Gastroesophageal sphincter (tissue), 3 donors: ENCODE results near the gene ARMC9.

Experiments
- EP300 ChIP-seq: sonication (generic); formaldehyde crosslinking; IDR thresholded peaks from one replicate; pipeline ENCODE4 v1.6.1; 2017; ENCODE audit warnings: antibody characterized with exemption, mild to moderate bottlenecking
- POLR2A ChIP-seq, 2 donors: fragments of 450-650 bp; IDR thresholded peaks; one replicate each; pipeline ENCODE4 v1.6.1; 2017; ENCODE audit warnings: antibody characterized with exemption in 2 of 2, mild to moderate bottlenecking in 2 of 2, moderate library complexity in 1 of 2
- POLR2AphosphoS5 ChIP-seq: sonication (generic); formaldehyde crosslinking; IDR thresholded peaks from one replicate; pipeline ENCODE4 v1.6.1; 2017; ENCODE audit warnings: antibody characterized with exemption
- TF ChIP-seq, protein P1 (sequence below), 4 experiments: fragments of 200-600 bp in 2 of 4; fragments of 450-650 bp in 2 of 4; sonication (generic) in 1 of 4; IDR thresholded peaks; one replicate each; pipeline ENCODE4 v1.5.1; 2017 to 2019; ENCODE audit warnings: antibody characterized with exemption in 4 of 4, mild to moderate bottlenecking in 2 of 4, moderate library complexity in 2 of 4

DNA sequence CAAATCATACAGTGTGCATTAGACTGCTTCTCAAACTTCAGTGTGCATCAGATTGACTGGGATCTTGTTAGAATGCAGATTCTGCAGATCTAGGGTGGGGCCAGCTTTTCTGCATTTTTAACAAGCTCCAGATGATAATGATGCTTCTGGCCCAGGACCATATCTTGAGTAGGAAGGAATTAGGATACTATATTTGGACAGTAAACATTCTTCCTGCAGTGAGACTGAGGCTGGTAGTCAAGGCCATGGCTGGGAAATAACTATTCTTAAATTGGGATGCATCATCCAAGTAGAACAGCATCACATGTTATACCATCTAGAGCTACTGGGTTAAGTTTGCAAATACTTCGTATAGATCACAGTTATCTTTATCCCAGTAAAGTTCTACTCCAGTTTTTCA lies 28.4 kb upstream of the ARMC9 start:
- TF ChIP-seq, protein P1, sequence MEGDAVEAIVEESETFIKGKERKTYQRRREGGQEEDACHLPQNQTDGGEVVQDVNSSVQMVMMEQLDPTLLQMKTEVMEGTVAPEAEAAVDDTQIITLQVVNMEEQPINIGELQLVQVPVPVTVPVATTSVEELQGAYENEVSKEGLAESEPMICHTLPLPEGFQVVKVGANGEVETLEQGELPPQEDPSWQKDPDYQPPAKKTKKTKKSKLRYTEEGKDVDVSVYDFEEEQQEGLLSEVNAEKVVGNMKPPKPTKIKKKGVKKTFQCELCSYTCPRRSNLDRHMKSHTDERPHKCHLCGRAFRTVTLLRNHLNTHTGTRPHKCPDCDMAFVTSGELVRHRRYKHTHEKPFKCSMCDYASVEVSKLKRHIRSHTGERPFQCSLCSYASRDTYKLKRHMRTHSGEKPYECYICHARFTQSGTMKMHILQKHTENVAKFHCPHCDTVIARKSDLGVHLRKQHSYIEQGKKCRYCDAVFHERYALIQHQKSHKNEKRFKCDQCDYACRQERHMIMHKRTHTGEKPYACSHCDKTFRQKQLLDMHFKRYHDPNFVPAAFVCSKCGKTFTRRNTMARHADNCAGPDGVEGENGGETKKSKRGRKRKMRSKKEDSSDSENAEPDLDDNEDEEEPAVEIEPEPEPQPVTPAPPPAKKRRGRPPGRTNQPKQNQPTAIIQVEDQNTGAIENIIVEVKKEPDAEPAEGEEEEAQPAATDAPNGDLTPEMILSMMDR (IDR thresholded peaks at IDR 0.05) = no peak
- no peak for TF ChIP-seq EP300
- TF ChIP-seq POLR2A (IDR thresholded peaks at IDR 0.05) = no peak
- TF ChIP-seq POLR2AphosphoS5 = no peak
